ENCODE results near the gene RDM1.
A peak's percentile ranks its signal among the peaks of the same experiment; 100 is the strongest.
"Not testable (repeated sequence)": the region's sequence is repeated elsewhere in the genome, so short reads cannot be mapped to it uniquely, and the experiment has no call there.

The RDM1 gene, protein sequence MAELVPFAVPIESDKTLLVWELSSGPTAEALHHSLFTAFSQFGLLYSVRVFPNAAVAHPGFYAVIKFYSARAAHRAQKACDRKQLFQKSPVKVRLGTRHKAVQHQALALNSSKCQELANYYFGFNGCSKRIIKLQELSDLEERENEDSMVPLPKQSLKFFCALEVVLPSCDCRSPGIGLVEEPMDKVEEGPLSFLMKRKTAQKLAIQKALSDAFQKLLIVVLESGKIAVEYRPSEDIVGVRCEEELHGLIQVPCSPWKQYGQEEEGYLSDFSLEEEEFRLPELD

GRCh38 chr17:35930211-35931065, at the start of gene RDM1:
Gene RDM1 (minus strand): TSS chr17:35930773. CDS start chr17:35930727, 46 bp downstream.
- DNase-seq, result peak; percentile 81

DNA sequence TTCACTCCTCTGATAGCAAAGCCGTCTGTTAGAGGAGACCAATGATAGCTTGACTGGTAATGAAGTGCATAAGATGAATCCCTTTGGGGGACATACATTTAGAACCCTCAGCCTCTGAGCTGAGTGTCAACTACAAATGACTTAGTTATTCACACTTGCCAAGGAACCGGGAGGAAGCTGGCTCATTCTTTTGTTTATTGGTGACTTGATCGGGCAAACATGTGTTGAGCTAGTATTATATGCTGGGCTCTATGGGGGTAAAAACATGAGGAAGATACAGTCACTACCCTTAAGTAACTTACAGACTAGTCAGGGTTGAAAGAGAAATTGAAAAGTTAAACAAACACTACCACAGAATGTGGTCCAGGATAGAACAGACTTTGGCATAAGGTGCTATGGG, 47.8 kb upstream of the RDM1 start:
- DNase-seq, result no peak

DNA sequence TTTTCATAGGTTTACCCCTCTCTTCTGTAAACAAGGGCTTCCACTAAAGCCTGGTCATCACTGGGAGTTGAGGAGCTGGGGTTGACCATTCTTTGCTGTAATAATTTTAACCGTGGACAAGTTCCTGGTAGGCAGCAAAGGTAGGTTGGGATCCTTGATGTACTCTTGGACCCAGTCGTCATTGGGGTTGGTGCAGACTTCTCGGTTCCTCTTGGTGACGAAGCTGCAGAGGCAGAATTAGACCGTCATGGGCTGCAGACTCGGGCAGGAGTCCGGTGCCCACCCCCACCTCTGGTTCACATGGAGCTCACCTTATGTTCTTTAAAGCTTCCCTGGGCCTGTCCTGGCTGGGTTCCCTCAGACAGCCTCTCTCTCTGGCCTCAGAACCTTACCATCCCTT, 46.9 kb upstream of the RDM1 start:
- no peak for DNase-seq

- DNase-seq, result no peak
Measured at GRCh38 chr17:35973333-35974260, 43.0 kb upstream of the RDM1 start.

- no peak for DNase-seq
Measured at GRCh38 chr17:35972945-35973332, 42.4 kb upstream of the RDM1 start.

DNA sequence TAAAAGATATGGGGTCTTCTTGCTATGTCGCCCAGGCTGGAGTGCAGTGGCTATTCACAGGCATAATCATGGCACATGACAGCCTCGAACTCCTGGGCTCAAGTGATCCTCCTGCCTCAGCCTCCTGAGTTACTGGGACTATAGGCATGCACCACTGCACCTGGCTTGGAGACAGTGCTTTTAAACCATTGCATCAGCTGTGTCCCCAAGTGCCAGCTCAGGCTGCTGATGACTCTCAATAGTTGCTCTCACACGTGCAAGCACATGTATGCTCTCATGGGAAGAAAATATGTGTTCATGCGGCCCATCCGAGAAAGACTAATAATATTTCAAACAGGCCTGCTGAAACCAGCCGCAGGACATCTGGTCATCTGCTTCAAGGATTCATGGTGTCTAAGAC, 42.0 kb upstream of the RDM1 start:
- DNase-seq, result no peak

GRCh38 chr17:35972066-35972465, 41.5 kb upstream of the RDM1 start:
- DNase-seq, result no peak

DNA sequence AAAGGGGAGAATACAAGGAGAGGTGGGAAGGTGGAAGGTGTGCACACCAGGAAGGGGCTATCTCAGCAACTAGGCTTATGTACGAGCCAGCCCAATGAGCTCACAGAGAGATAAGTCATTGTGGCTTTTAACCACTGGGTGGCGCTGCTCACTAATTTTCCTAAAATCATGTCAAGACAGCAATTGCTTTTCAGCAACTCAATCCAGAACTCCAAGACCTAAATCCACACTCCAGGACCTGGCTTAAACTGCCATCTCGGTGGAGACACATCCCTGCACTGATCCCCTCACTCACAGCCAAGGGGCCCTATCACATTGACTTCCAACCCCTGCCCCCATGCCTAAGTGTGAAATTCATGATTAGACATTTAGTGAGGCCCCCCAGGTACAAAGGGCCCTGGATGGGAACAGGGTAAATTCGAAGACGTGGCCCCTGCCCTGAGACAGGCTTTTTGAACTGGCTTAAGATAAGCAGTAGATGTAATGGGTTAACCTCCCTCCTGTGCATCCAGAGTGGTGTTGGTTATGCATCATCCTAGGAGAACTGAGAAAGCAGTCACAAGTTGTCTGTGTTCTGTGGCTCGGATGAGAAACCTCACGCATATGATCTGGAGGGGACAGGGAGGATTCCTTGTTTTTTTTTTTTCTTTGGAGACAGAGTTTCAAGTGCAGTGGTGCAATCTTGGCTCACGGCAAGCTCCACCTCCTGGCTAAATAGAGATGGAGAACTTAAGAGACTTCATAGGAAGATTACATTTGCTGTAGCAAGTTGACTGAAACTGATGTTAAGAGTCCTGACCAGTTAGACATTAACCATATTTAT, 39.2 kb upstream of the RDM1 start:
- DNase-seq, result peak; percentile 81

DNA sequence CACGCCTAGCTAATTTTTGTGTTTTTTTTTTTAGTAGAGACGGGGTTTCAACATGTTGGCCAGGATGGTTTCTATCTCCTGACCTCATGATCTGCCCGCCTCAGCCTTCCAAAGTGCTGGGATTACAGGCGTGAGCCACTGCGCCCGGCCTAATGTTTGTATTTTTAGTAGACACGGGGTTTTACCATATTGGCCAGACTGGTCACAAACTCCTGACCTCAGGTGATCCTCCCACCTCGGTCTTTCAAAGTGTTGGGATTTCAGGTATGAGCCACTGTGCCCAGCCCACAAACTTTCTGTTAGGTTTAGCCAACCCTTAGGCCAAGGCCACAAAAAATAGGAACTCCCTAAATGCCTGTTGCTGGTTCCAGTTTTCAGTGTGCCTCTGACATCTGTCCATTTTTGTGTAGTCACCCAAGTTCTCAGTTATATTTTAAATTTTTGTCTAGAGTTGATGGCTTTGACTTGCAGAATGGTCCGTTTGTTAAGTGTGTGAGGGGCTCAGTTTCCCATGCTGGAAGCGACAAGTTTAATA, 38.0 kb upstream of the RDM1 start:
- DNase-seq, result no peak

- no peak for DNase-seq
Measured at GRCh38 chr17:35965272-35965671, 34.7 kb upstream of the RDM1 start.

- DNase-seq, result no peak
Measured at GRCh38 chr17:35963663-35964062, 33.1 kb upstream of the RDM1 start.

DNA sequence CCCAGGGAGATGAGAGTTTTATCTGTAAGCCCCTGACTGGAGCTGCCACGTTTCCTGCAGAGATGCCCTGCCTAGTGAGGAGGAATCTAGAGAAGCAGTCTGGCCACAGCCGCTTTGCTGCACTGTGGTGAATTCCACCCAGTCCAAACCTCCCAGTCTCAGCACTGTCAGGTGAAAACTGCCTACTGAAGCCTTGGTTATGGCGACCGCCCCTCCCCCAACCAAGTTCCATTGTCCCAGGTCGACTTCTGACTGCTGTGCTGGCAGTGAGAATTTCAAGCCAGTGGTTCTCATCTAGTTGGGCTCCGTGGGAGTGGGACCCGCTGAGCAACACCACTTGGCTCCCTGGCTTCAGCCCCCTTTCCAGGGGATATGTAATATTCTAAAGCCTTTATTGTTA, 23.1 kb upstream of the RDM1 start:
- no peak for DNase-seq

GRCh38 chr17:35949401-35949800, 18.8 kb upstream of the RDM1 start:
- DNase-seq, result no peak

- no peak for DNase-seq
Measured at GRCh38 chr17:35948092-35948491, 17.5 kb upstream of the RDM1 start.

DNA sequence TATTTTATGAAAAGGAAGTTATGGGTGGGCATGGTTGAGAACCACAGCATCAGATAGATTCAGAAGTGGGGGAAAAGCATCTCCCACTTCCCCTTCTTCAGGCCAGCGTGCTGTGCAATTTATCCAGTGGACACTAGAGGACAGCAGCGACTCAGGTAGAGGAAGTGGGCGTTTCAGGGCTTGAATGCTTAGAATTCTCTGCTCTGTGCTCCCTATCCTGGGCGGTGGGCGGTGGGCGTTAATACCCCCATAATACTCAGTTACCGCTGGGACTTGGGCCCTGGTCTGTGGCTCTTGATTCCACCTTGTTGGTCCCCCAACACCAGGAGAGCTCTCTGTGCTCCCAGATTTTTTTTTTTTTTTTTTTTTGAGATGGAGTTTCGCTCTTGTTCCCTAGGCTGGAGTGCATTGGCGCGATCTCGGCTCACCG, 16.6 kb upstream of the RDM1 start:
- peak; percentile 50 for DNase-seq

GRCh38 chr17:35944151-35944550, 13.6 kb upstream of the RDM1 start:
- no peak for DNase-seq

- no peak for DNase-seq
Measured at GRCh38 chr17:35943537-35943936, 13.0 kb upstream of the RDM1 start, which contains the start of gene LYZL6. Gene LYZL6 (minus strand): TSS chr17:35943713. CDS start chr17:35939356, 4,357 bp downstream.

DNA sequence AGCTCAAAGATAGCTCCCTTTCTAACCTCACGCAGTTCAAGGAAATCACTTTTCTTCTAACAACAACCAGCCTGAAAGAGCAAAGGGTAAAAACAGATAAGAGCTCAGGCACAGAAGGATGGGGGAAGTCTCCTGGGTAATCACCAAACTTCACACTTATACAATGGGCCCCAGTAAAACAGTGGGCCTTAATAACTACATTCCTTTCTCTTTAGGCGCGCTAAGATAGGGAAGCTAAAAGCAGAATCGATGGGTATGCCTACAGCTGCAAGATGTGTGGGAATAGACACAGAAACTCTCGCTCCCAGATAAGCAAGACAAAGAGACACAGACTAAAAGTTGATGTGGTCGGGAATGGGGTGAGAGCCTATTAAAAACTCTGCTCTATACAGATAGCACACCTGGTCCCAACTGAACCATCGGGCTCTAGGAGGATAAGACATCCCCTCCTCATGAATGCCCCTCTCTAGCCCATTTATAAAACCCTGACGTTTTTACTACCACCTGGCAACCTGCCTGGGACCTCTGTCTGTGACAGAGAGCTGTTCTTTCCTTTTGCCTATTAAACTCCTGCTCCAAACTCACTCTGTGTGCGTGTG, 12.1 kb upstream of the RDM1 start:
- DNase-seq, result no peak

DNA sequence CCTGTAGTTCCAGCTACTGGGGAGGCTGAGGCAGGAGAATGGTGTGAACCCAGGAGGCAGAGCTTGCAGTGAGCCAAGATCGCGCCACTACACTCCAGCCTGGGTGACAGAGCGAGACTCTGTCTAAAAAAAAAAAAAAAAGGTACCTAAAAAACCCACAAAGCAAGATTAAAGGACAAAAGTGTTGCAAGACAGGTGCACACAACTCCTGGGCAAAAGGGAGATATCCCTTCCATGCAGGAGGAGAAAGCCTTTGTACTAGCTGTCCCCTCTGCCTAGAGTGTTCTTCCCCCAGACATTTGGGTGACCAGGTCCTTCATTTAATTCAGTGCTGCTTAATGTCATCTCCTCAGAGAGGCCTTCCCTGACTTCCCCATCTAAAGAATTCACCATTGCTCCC, 7.9 kb upstream of the RDM1 start:
- DNase-seq, result not testable (repeated sequence)

DNA sequence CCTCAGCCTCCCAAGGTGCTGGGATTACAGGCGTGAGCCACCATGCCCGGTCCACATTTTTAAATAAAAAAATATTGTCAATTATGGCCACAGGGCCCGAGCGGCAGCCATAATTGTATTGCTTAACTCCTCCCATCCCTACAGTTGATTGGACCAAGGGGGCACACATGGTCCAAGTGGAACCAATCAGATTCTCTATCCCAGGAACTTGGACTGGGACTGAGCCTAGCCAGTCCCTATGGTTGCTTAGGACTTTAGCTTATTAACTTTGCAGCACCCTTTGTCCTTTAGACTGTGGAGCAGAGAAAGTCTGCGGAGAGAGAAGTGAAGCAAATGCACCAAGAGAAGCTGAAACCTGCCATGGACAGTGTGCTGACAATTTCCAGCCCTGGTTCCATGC, 5.5 kb upstream of the RDM1 start:
- no peak for DNase-seq

DNA sequence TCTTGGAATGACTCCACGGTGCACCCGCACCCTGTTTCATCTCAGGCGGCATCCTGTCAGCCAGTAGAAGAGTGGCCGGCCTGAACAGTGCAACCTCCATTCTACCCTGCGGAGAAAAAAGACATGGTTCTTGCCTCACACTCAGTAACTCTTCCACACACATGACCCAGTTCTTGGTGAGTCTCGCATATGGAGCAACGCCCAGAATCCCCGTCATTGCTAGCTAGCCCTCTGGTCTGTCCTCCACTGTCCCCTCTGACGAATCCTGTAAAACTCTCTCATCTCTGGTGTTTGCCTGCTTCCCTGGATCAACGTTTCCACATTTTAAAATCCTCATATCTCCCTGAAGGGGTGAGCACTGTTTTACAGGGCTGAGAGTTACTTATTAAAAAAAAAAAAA, 4.2 kb upstream of the RDM1 start:
- DNase-seq, result no peak

Data from right forelimb (tissue), 1 donor.